SH-SY5Y (cell line): Measurements from ENCODE around the gene SLC1A2.

Experiments used
- GATA2 ChIP-seq: IDR thresholded peaks from 2 replicates; pipeline ENCODE4 v1.6.1; 2011; ENCODE audit warnings: mild to moderate bottlenecking, low read depth, low read length
- GATA3 ChIP-seq: IDR thresholded peaks from 2 replicates; pipeline ENCODE4 v1.6.1; 2011; ENCODE audit warnings: low read depth, mild to moderate bottlenecking, low read length, moderate library complexity

DNA sequence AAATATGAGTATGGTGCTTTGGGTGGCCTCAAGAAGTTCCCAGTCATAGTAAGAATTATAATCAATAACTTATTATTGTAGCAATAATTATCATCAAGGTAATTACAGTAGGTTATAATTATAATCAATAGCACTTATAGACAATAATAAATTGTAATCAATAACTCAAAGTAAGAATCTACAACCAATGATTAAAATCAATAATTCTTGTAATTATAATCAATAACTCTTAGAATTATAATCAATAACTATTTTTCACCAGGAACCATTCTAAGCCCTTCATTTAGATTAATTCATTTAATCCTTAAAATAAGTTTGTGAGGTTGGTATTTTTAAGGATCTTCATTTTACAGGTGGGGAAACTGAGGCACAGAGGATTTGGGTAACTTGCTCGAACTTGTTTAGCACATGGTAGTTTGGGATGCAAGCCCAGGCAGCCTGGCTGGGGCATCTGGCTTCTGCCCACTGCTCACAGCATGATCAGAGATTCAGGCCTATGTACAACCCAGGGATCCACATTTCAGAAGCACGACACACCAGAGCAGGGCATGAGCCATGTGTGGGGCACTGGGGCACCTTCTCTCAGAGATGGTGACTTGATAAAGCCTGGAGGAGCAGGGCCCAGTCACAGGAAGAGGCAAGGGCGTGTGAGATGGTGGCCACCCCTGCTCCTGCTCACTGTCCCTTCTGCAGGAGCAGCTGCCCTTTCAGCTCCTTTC, 46.6 kb downstream of the SLC1A2 start:
- TF ChIP-seq GATA2 (no peak), GATA3 (no peak)
